Measurements from ENCODE around the gene MRGPRG.
A peak's percentile ranks its signal among the peaks of the same experiment; 100 is the strongest.

The MRGPRG gene

DNA sequence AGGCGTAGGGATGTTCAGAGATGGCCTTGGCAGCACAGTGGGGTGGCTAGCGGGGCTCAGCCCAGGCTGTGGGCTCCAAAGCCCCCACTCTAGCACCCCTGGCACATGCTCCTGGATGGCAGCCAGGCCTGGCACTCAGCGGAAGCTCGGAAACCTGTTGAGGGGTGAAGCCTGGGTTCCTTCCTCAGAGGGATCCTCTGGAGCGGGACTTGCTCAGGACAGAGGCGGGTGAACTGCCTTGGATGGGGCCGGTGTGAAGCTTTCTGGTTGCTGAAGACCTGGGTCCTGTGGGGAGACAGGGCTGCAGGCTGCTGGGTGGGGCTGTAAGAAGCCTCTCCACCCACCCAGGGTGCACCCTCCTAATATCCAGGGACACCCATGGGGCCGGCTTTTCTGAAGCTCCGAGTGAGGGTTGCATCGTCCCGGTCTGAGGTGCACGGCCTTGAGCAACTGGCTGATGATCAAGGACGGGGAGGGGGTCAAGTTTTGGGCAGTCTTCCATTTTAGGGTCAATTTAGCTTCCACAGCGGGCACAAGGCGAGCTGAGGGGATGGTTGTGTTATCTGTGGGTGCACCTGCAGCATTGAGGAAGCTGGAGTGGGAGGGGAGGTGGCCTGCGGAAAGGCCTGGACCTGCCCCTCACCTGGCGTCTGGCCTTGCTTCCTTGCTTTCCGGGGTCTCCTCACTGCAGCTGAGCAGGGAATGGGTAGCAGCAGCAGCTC is 8.4 kb upstream of the MRGPRG start:
- no peak for DNase-seq
- in situ Hi-C loops (cut with MboI; ENCODE audit: low pct_unique_long_range_greater_than_20kb, low sequenced_read_pairs) = no loop called here

DNA sequence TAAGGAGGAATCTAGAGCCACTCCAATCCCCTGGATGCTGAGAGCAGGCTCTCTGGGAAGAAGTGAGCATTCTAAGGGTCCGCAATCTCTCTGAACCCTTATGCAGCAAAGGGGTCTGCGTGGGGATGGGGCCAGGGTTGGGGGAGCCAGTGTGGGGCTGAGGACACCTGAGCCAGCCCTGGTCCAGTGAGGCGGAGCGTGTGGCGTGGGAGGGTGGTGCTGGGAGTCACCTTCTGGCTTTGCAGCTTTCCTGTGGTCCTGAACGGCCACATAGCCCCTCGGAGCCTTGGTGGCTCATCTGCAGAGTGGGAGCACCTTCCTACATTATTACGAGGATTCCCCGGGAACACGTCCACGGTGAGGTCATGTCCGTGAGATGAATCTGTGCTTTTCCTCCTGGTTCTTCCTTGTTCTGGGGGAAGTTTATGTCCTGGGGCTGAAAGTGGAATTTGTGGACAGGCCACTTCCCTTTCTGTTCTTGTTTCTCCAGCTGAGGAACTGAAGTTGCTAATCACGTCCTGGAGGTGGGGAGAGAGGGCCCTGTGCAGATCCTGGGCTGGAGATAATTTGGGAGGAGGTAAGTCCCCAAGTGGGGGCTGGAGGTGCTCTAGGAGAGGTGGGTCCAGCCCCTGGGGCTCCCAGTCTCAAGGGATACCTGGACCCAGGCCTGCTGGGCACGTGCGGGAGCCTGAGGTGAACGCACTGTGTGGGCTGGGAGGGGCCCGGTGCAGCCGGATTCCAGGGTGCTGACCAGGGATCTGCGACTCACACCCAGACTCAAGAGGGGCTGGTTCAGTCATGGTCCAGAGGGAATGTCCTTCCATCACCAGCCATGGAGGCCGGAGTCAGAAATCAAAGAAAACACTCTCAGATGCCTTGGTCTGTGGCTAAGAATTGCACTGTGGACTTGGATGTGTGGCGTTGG is 7.5 kb upstream of the MRGPRG start:
- peak; percentile 51 for DNase-seq
- in situ Hi-C loops (cut with MboI; ENCODE audit: low pct_unique_long_range_greater_than_20kb, low sequenced_read_pairs) = no loop called here

DNA sequence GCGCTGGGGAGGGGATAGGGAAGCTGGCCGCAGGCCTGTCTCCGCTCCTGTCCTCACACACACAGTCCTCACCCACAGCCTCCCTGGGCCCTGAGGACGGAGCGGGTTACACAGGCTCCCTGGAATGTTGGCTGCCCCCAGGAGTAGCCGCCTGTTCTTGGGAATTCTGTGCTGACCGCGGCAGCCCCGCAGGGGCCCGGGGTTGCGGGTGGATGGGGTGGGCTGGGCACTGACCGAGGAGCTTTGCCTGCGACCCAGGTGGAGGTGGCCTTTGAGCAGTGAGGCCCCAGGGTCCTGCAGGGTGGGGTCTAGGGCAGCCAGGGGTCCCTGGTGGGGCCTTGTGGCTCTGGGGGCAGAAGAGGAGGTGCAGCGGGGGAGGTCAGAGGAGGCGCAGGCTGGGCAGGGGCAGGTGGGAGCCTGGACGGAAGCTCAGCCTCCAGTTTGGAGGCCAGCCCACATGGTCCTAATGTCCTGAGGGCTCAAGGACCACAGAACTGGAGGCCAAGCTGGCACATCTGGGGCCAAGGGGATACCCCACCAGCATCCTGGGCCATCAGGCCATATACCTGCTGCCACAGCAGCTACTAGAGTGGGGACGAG is 6.6 kb upstream of the MRGPRG start:
- in situ Hi-C loops (cut with MboI; ENCODE audit: low pct_unique_long_range_greater_than_20kb, low sequenced_read_pairs) = no loop called here
- DNase-seq = no peak

DNA sequence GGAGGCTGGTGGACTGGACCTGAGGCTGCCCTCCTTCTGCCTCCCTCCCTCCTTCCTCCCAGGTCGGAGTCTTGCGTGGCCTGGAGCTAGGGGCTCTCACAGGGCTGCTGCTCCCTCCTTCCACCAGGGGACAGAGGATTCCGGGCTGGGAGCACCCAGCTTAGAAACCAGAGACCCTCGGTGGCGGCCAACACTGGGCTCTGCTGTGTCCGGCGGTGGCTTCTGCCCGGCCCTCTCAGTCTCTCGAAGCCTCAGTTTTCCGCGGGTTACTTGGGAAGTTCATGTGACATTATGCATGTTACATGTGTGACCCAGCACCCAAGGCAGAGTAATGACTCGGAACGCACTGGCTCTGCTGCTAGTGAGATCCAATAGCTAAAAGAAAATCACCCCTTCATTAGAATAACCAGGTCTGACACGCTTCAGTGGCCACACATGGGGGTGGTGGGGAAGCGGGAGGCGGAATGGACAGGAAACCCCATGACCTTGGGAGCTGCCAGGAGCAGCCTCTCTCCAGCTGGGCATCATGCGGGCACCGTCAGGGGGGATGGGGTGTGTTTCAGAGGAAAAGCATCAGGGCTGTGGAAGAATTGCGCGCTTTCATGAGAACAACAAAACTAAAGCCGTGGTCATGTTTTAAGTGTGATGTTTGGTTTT is 5.9 kb upstream of the MRGPRG start:
- no peak for DNase-seq
- in situ Hi-C loops (cut with MboI; ENCODE audit: low pct_unique_long_range_greater_than_20kb, low sequenced_read_pairs) = no loop called here

- in situ Hi-C loops (cut with MboI; ENCODE audit: low pct_unique_long_range_greater_than_20kb, low sequenced_read_pairs) = no loop called here
- DNase-seq = no peak
These were observed 5.3 kb upstream of the MRGPRG start for GRCh38 chr11:3223932-3224381.

DNA sequence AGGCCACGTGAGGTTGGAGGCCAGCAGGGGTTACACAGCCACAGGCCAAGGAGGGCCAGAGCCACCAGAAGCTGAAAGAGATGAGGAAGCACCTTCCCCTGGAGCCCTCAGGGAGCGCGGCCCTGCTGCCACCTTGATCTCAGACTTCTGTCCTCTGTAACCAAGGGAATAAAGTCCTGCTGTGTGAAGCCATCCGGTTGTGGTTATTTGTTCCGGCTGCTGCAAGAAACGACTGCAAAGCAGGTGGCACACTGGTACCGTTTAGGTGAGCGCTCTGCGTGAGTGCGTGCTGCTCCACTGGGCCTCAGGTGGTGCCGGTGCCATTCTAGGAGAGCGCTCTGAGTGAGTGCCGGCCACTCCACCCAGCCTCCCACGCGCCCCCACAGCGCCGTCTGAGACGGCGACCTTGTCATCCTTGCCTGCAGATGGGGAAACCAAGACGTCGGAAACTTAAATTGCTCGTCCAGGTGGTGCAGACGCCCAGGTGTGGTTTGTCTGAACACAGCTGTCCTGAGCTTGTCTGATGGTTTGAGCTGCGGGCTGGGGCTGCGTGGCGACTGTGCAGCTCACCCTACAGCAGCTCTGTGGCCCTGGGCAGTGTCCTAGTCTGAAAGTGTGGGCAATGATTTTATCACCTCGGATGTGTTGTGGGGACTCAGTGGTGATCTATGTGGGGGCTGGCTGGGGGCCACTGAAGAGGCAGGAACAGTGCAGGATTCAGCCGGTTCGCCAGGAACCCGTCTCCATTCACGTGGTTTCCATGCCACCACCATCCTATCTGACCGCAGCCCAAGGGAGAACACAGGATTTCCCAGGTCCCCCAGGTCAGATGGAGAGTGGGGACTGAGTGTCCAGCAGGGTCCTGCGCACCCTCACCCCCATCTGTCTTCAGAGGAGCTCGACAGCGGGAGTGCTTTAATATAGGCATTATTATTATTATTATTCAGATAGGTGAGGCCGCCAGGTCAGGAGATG is 4.6 kb upstream of the MRGPRG start:
- DNase-seq = peak; percentile 73
- in situ Hi-C loops (cut with MboI; ENCODE audit: low pct_unique_long_range_greater_than_20kb, low sequenced_read_pairs) = no loop called here

DNA sequence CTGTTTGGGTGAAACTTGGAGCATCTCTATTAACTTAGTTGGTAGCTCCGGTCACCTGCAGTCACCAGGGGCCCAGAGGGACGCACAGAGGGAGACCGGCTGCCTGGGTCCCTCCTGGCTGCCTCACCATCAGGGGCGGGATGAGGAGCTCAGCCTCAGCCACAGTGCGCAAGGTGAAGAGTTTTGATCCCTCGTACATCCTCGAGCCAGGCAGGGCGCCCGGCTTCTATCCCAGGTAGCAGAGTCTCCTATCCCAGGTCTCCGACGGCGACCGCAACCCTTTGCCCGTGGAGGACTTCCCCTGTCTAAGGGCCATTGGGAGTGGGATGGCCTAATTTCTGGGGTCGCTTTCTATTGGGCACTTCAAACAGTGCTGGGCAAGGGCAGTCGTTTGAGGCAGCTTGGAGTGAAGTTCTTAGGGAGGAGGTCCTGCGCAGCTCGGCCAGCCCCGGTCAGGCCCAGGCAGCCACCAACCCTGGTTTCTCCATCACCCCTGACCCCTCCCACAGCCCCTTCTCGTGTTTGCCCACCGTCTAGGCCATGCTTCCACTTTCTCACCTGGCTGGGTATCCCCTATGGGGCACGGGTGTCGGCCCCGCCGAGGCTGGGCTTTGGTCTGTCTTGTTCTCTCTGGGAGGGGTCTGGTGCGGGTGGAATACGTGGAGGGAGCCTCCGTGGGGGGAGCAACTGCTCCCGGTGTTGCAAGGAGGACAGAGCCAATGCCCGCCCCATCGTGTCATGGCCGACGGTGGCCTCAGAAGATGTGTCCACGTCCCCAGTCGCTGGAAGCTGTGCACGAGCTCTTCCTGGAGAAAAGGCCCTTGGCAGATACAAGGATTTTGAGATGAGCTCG is 3.6 kb upstream of the MRGPRG start:
- no peak for DNase-seq
- in situ Hi-C loops (cut with MboI; ENCODE audit: low pct_unique_long_range_greater_than_20kb, low sequenced_read_pairs) = no loop called here

DNA sequence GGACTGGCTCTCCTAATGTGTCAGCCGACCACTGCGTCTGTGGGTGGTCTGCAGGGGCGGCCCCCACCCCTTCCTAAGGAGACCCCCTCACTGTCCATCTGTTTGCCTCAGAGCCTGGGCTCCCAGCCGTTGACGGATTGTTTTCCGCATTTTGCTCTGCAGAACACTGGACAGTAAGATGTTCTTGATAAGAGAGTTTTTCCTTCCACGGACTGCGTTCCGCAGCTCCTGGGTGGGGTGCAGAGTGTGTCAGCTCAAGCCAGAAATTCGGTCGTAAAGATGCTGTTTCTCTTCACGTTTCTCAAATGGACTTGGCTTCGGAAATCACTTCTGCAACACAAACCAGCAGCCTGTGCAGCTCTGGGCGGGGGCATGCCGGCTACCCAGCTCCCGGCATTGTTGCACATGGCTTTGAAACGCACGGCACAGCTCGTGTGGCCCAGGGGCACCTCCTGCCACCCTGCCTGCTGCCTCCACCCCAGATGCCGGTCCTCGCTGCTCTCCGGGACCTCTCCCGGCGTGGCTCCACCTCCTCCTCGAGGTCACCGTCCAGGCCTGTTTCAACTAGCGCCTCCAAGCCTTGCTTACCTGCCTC is 2.9 kb upstream of the MRGPRG start:
- DNase-seq = no peak
- in situ Hi-C loops (cut with MboI; ENCODE audit: low pct_unique_long_range_greater_than_20kb, low sequenced_read_pairs) = no loop called here

DNA sequence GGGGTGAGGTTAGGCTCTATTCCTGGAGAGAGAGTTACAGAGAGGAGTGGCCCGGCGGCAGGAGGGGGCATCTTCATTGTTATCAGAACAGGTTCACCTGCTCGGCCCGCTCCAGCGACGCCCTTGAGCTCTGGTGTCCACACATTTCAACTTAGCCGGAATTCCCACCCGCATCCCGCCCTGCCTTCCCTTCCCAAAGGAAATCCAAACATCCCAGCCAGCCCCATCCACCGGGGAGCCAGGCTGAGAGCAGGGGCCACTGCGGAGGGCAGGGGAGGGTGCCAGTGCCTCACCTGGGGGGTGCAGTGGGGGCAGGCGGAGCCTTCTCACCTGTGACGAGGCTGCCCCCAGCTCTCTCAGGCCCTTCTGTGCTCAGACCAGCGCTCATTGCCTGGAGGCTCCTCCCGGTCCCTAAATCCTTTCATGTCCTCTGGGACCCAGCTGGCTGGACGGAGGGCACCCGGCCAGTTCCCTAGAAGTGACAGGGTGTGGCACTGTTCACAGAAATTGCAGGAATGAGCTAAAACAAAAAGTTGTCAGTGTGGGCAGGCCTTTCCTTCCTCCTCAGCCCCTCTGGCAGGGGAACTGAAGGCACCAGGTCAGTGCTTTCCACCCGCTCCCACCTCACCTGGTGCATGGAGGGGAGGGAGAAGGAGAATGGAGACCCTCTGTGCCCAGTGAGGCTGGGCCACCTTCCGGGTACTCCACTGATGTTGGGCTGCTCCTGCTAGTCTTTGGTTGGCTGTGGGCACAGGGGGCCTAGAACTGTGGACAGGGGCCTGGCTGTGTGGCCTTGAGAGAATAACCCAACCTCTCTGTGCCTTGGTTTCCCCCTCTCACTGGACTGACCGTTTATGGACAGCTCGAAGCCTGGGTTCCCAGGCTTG is 2.2 kb upstream of the MRGPRG start:
- in situ Hi-C loops (cut with MboI; ENCODE audit: low pct_unique_long_range_greater_than_20kb, low sequenced_read_pairs) = no loop called here

GRCh38 chr11:3220101-3220500 is 1.5 kb upstream of the MRGPRG start:
- in situ Hi-C loops (cut with MboI; ENCODE audit: low pct_unique_long_range_greater_than_20kb, low sequenced_read_pairs) = no loop called here
- no peak for DNase-seq

More for the DNA sequence above, 2.2 kb upstream of the MRGPRG start:
- DNase-seq = no peak

GRCh38 chr11:3219281-3219892 is 774 bp upstream of the MRGPRG start:
- no peak for DNase-seq
- in situ Hi-C loops (cut with MboI; ENCODE audit: low pct_unique_long_range_greater_than_20kb, low sequenced_read_pairs) = no loop called here

GRCh38 chr11:3217818-3218482 is 663 bp downstream of the MRGPRG start:
- in situ Hi-C loops (cut with MboI; ENCODE audit: low pct_unique_long_range_greater_than_20kb, low sequenced_read_pairs) = no loop called here
- DNase-seq = no peak

GRCh38 chr11:3216027-3216525 is 2.5 kb downstream of the MRGPRG start:
- in situ Hi-C loops (cut with MboI; ENCODE audit: low pct_unique_long_range_greater_than_20kb, low sequenced_read_pairs) = no loop called here
- DNase-seq = no peak

DNA sequence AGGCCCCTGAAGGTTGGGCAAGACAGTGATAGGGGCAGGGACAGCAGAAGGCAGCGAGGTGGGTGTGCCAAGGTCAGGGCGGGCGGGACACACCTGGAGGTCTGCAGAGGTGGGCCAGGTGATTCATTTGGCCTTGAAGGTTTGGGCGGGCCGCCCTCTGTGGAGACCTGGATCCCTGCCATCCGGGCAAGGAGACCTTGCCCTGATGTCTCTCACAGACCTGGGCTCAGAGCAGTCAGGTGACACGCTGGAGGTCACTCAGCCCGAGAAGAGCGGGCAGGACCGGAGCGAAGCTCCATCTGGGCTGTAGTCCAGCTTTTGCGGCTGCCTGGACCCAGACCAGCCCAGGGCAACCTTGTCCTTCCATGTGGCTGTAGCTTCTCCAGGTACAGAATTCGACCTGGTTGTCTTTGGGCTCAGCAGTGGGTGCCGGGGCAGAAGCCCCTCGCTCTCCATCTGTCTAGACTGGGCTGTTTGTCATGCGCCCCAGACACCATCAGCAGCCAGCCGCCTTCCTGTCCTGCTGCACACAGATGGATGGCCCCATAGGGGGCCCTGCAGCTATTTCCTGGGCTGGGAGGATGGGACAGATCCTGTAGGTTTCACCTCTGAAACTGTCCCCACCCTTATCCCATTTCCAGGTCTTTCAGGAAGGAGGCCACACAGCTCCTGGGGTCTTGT is 3.1 kb downstream of the MRGPRG start:
- in situ Hi-C loops (cut with MboI; ENCODE audit: low pct_unique_long_range_greater_than_20kb, low sequenced_read_pairs) = no loop called here
- DNase-seq = no peak

GRCh38 chr11:3214420-3214699 is 4.3 kb downstream of the MRGPRG start:
- DNase-seq = no peak
- in situ Hi-C loops (cut with MboI; ENCODE audit: low pct_unique_long_range_greater_than_20kb, low sequenced_read_pairs) = no loop called here
